SHP77 (cell line): Measurements from ENCODE around the gene CSTPP1.
A peak's percentile ranks its signal among the peaks of the same experiment; 100 is the strongest.
"Not testable (repeated sequence)": the region's sequence is repeated elsewhere in the genome, so short reads cannot be mapped to it uniquely, and the experiment has no call there.

ENCODE experiments used
- DNase-seq, 2 experiments: peaks; one replicate each; lab custom pipeline; 2025; lab: John Stamatoyannopoulos, UW

CSTPP1 gene

DNA sequence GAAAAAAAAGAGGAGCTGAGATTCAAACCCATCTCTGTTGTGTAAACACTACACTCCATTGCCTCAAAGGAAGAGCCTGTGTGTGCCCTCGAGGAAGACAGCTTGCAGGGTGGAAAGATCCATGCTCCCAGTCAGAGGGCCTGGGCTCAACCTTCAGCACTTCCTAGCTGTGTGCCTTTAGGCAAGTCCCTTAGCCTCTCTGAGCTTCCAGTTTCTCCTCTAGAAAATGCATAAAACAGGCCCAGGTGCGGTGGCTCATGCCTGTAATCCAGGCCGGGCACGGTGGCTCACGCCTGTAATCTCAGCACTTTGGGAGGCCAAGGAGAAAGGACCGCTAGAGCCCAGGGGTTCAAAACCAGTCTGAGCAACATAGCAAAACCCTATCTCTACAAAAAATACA lies 244.7 kb downstream of the CSTPP1 start:
- DNase-seq: no peak

DNA sequence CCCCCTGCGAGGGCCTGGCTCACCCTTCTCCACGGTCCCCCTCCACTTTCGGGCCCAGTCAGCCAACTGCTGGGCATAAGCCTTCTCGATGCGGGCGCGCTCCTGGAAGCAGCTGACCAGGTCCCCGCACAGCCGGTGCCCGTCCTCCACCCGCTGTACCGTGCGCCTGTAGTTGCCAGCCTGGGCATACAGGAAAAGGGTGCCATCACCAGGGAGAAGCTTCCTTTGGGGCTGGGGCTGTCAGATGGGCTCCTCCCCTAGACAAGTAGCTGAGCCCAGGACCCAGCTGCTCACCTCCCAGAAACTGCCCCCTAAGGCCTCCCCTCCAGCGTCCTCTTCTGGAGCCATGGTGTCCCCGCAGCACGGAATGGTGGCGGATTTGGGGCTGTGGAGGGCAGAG lies 245.8 kb downstream of the CSTPP1 start:
- DNase-seq: no peak

DNA sequence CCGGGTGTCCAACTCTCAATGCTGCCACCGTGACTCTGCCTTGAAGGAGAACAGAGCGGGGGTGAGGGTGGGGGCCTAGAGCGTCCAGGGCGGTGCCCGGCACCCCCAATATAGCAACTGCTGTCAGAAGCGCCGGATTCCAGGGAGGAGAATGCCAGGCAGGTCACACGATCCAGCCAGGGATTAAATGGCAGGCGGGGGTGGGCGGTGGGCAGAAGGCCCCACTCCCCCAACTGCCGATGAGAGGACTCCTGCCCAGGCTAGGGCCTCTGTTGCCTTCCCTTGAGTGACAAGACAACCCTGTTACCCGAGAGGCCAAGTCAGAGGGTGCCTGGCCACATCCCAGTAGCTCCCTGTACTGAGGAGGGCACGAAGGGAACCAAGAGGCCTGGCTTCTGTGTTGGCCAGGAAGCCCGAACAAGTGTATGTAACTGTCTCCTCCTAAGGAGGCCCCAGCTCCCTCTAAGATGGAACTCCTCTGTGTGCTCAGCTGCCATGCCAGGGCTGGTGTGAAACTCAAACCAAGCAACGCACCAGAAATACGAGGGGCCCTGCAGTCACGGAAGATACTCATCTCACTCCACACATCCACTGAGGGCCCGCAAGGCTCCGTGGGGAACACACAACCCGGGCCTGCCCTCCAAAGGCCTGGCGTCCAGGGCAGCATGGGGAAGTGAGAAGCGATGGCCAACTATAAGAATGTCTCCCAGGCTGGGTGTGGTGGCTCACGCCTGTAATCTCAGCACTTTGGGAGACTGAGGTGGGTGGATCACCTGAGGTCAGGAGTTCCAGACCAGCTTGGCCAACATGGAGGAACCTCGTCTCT lies 246.7 kb downstream of the CSTPP1 start:
- no peak for DNase-seq

DNA sequence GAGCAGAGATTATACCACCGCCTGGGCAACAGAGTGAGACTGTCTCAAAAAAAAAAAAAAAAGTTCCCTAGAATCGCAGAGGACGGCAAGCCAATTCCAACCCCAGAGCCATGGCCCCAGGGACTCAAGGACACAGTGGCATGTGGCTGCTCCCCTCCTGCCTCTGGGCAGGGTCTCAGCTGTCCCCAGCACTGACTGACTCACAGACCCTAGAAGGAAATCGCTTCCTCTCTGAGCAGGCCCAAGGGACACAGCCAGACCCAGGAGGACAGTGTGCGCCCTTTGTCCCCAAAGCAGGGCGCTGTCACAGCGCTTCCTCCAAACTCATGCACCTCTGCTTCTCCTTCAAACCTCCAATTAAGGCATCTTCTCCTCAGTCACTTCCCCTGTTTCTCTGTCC lies 247.4 kb downstream of the CSTPP1 start:
- DNase-seq: no peak

- DNase-seq: no peak
Observed at GRCh38 chr11:47184711-47185304, 248.2 kb downstream of the CSTPP1 start.

- DNase-seq: no peak
Observed at GRCh38 chr11:47185305-47186075, 248.9 kb downstream of the CSTPP1 start.

DNA sequence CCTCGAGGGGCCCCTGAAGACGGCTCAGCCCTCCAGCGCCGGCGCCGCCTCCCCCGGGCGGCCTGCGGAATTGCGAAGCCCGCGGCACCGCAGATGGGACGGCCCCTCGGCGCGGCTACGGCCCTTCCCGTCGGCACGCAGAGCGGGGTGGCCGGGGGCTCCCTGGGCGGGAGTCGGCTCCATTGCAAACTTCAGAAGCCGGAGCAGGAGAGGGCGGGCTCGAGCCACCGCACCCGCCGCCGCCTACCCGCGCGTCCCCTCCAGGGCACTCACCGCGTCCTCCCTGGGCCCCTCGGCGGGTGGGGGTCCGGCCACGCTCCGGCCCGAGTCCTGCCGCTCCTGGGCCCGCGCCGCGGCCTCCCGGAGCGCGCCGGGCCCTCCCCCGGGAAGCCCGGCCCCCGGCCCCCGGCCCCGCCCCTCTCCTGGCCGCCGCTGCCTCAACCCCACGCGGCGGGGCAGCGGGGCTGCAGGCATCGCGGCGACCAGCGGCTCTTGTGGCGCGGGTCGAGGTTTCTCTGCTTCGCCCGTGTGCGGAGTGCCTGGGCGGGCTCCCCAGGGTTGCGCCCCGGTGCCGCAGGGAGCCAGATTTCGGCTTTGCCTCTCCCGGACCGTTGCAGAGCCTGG lies 249.6 kb downstream of the CSTPP1 start, which contains the start of gene PACSIN3:
PACSIN3 (minus strand) TSS at position 359 of the 624 bp plus-strand sequence. CDS start 3,707 bp downstream, outside the sequence.
- DNase-seq: peak; percentile 32 to 42

- no peak for DNase-seq
Observed at GRCh38 chr11:47186700-47187695, 250.4 kb downstream of the CSTPP1 start.

- no peak for DNase-seq
Observed at GRCh38 chr11:47187723-47188122, 251.2 kb downstream of the CSTPP1 start.

- no peak for DNase-seq
Observed at GRCh38 chr11:47188259-47188658, 251.7 kb downstream of the CSTPP1 start.

DNA sequence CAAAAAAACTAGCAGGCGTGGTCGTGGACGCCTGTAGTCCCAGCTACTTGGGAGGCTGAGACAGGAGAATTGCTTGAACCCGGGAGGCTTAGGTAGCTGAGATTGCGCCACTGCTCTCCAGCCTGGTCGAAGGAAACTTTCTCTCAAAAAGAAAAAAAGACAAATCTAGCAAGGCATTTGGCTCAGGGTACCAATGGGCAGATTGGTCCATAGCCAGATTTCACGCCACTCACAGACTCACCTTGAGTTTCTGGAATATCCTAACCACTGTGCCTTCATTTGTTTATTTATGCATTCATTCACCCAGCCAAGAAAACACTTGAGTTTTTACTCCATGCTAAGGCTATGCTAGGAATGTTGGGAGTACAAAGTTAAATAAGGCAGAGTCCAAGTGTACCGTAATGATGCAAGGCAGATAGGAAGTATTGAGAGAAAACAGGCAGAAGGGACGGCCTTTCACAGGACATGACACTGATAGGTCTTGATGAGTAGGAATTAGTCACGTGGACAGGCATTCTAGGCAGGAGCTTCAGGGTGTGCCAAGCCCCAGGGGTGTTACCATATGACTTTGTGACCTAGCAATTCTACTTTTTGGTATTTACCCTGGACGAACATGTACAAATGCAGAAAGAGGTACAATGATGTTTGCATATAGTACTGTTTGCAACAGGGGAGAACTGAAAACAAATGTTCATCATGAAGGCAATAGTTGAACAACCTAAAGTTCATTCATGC lies 252.7 kb downstream of the CSTPP1 start:
- no peak for DNase-seq

DNA sequence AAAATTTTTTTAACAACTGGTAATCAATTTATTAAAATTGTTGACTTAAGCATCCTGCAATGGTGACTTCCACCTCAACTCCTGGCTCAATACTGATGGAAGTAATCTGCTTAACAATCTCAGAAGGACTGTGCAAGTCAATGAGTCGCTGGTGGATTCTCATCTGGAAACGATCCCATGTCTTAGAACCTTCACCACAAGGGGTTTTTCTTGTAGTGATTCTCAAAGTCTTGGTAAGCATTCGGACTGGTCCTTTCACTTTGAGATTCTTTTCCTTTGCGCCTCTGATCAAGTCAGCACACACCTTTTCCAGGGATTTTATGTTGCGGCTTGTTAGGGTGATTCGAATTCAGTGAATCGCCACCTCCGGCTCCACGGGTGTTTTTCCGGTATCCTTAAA lies 254.6 kb downstream of the CSTPP1 start:
- not testable (repeated sequence) for DNase-seq

GRCh38 chr11:47192111-47192510 lies 255.6 kb downstream of the CSTPP1 start:
- no peak for DNase-seq

DNA sequence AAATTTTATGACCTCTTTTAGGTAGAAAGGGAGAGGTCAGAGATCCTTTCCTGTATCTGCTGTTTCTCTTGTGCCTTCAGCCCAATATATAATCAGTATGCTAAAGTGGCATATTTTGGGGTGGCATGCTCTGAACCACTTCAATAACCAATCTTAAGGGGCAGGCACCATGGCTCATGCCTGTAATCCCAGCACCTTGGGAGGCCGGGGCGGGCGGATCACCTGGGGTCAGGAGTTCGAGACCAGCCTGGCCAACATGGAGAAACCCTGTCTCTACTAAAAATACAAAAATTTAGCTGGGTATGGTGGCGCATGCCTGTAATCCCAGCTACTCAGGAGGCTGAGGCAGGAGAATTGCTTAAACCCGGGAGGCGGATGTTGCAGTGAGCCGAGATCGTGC lies 261.6 kb downstream of the CSTPP1 start:
- DNase-seq: not testable (repeated sequence)

DNA sequence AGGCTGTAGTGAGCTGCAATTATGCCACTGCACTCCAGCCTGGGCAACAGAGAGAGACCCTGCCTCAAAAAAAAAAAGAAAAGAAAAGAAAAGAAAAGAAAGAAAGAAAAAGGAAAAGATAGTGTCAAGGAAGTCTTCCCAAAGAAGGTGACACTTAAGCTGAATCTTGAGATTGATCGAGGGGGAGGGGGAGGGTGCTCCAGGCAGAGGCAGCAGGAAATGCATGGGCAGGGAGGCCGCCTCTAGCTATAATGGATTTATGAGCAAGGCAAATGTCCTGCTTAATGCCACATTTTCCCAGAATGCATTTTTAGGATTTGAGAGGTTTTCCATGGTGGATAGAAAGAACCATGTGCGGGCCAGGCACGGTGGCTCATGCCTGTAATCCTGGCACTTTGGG lies 264.5 kb downstream of the CSTPP1 start:
- DNase-seq: no peak

GRCh38 chr11:47202576-47202975 lies 266.0 kb downstream of the CSTPP1 start:
- no peak for DNase-seq

- no peak for DNase-seq
Observed at GRCh38 chr11:47204637-47204989, 268.1 kb downstream of the CSTPP1 start.

DNA sequence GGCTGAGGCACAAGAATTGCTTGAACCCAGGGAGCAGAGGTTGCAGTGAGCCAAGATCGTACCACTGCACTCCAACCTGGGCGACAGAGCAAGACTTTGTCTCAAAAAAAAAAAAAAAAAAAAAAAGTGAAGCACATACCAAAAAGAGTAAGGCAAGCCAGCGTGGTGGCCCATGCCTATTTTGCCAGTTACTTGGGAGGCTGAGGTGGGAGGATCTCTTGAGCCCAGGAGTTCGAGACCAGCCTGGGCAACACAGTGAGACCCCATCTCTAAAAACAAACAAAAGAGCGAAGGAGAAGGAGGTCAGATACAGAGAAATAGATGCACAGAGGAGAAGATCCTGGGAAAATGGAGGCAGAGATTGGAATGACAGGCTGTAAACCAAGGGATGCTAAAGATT lies 270.0 kb downstream of the CSTPP1 start:
- not testable (repeated sequence) for DNase-seq

GRCh38 chr11:47207459-47207858 lies 270.9 kb downstream of the CSTPP1 start:
- no peak for DNase-seq

DNA sequence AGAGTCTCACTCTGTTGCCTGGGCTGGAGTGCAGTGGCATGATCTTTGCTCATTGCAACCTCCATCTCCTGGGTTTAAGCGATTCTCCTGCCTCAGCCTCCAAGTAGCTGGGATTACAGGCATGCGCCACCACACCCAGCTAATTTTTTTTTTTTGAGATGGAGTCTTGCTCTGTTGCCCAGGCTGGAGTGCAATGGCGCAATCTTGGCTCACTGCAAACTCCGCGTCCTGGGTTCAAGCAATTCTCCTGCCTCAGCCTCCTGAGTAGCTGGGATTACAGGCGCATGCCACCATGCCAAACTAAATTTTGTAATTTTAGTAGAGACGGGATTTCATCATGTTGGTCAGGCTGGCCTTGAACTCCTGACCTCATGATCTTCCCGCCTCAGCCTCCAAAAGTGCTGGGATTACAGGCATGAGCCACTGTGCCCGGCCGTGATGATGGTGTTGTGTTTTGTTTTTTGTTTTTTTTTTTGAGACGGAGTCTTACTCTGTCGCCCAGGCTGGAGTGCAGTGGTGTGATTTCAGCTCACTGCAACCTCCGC lies 271.5 kb downstream of the CSTPP1 start:
- not testable (repeated sequence) for DNase-seq
